GM06990 (cell line): Measurements from ENCODE around the gene CCT8.

Experiments
- DNase-seq: peaks from one replicate; pipeline ENCODE4 v3.0.0-alpha.2; 2011; ENCODE audit not compliant: insufficient read length; ENCODE audit errors: extremely low read depth
- H3K27me3 ChIP-seq: replicated peaks from 2 replicates; pipeline ENCODE4 v1.6.0; 2011; ENCODE audit warnings: low read length; ENCODE audit not compliant: control insufficient read depth, insufficient read depth
- H3K36me3 ChIP-seq: 2 replicates; pipeline ENCODE4 v1.5.1; 2011; ENCODE audit warnings: low read length; ENCODE audit not compliant: control insufficient read depth, insufficient read depth
- H3K4me3 ChIP-seq: replicated peaks from 2 replicates; pipeline ENCODE4 v1.5.1; 2011; ENCODE audit warnings: low read depth, mild to moderate bottlenecking, control low read depth, low read length
- TF ChIP-seq, protein P1 (sequence below): IDR thresholded peaks from 2 replicates; pipeline ENCODE4 v1.5.1; 2011; ENCODE audit warnings: low read length, control low read depth, mild to moderate bottlenecking, inconsistent platforms; ENCODE audit not compliant: insufficient read depth, poor library complexity, severe bottlenecking

Gene CCT8, protein sequence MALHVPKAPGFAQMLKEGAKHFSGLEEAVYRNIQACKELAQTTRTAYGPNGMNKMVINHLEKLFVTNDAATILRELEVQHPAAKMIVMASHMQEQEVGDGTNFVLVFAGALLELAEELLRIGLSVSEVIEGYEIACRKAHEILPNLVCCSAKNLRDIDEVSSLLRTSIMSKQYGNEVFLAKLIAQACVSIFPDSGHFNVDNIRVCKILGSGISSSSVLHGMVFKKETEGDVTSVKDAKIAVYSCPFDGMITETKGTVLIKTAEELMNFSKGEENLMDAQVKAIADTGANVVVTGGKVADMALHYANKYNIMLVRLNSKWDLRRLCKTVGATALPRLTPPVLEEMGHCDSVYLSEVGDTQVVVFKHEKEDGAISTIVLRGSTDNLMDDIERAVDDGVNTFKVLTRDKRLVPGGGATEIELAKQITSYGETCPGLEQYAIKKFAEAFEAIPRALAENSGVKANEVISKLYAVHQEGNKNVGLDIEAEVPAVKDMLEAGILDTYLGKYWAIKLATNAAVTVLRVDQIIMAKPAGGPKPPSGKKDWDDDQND

GRCh38 chr21:29073222-29074006, at the start of gene CCT8:
Gene CCT8 (minus strand): TSS chr21:29073648. CDS start chr21:29073590, 58 bp downstream.
- H3K27me3 ChIP-seq, result no peaks in the 10 kb centered on the region
- H3K36me3 ChIP-seq, result no peaks in the 10 kb centered on the region; the same call in 1 of the 2 replicates
- TF ChIP-seq, protein P1, sequence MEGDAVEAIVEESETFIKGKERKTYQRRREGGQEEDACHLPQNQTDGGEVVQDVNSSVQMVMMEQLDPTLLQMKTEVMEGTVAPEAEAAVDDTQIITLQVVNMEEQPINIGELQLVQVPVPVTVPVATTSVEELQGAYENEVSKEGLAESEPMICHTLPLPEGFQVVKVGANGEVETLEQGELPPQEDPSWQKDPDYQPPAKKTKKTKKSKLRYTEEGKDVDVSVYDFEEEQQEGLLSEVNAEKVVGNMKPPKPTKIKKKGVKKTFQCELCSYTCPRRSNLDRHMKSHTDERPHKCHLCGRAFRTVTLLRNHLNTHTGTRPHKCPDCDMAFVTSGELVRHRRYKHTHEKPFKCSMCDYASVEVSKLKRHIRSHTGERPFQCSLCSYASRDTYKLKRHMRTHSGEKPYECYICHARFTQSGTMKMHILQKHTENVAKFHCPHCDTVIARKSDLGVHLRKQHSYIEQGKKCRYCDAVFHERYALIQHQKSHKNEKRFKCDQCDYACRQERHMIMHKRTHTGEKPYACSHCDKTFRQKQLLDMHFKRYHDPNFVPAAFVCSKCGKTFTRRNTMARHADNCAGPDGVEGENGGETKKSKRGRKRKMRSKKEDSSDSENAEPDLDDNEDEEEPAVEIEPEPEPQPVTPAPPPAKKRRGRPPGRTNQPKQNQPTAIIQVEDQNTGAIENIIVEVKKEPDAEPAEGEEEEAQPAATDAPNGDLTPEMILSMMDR, result no peak
- peak within 1 kb of the TSS; percentile 98 for H3K4me3 ChIP-seq
- peak; percentile 98 for DNase-seq

DNA sequence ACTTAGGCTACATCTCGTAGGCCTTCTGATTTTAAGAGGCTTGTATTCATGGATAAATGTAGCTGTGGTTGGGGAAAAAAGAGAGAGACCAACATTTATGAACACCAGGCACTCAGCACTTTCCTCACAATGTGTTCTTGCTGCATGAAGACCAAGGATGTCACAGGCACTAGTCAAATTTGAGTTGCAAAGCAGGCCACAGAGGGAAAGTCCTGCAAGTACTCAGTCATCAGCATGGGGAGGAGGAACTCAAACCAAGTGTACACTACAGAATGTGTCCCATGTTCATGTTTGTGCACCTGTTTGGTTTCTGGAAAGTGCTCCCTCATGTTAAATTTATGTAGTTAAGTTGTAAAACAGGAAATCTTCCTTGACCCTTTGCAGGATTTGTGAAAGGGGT, 48.3 kb upstream of the CCT8 start:
- TF ChIP-seq, protein P1, result no peak
- peak; percentile 40 for DNase-seq
- Histone ChIP-seq H3K4me3 (peak overlapping the region; percentile 62), H3K36me3 (no peaks in the 10 kb centered on the region), H3K27me3 (no peaks in the 10 kb centered on the region)

DNA sequence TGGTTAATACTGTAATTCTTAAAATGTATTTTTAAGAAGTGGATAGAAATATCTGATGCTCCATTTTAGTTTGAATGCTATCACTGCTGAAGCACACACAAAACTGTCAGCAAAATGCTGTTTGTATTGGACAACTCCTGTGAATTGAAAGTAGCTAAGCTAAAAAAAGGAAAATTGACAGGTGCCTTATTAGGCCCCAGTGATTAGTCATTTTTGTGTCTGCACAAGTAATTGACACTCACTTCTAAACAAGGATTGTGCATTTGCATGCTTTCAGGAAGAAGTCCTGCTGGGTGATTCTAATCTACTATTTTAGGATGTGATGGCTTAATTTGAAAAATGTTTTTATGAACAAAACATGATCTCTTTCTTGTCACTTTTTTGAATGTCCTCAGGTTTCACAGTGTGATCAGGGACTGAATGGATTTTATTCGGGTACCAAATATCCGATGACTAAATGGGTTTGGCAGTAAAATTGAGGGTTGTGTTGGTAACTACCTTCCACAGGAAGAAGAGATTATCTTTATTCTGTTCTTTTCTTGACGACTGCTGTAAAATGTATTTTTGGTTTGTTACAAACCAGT, 44.0 kb upstream of the CCT8 start:
- Histone ChIP-seq H3K27me3 (no peaks in the 10 kb centered on the region), H3K4me3 (no peak overlapping the region), H3K36me3 (no peaks in the 10 kb centered on the region)
- TF ChIP-seq, protein P1, result no peak
- DNase-seq, result peak; percentile 70

- no peaks in the 10 kb centered on the region for H3K27me3 ChIP-seq
- no peak overlapping the region for H3K4me3 ChIP-seq
- TF ChIP-seq, protein P1, result no peak
- no peak for DNase-seq
- no peaks in the 10 kb centered on the region for H3K36me3 ChIP-seq
Measured at GRCh38 chr21:29115899-29116298, 42.5 kb upstream of the CCT8 start.

GRCh38 chr21:29114765-29115500, 41.5 kb upstream of the CCT8 start:
- H3K36me3 ChIP-seq, result no peaks in the 10 kb centered on the region
- H3K27me3 ChIP-seq, result no peaks in the 10 kb centered on the region
- H3K4me3 ChIP-seq, result no peak overlapping the region
- TF ChIP-seq, protein P1, result no peak
- no peak for DNase-seq
